ENCODE results near the gene SH2D3A.
"Not testable (repeated sequence)": the region's sequence is repeated elsewhere in the genome, so short reads cannot be mapped to it uniquely, and the experiment has no call there.

GRCh38 chr19:6800160-6800790, 33.0 kb upstream of the SH2D3A start:
- TF ChIP-seq, protein P1, sequence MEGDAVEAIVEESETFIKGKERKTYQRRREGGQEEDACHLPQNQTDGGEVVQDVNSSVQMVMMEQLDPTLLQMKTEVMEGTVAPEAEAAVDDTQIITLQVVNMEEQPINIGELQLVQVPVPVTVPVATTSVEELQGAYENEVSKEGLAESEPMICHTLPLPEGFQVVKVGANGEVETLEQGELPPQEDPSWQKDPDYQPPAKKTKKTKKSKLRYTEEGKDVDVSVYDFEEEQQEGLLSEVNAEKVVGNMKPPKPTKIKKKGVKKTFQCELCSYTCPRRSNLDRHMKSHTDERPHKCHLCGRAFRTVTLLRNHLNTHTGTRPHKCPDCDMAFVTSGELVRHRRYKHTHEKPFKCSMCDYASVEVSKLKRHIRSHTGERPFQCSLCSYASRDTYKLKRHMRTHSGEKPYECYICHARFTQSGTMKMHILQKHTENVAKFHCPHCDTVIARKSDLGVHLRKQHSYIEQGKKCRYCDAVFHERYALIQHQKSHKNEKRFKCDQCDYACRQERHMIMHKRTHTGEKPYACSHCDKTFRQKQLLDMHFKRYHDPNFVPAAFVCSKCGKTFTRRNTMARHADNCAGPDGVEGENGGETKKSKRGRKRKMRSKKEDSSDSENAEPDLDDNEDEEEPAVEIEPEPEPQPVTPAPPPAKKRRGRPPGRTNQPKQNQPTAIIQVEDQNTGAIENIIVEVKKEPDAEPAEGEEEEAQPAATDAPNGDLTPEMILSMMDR (IDR thresholded peaks at IDR 0.05; ENCODE audit: low read length): not testable (repeated sequence)
- TF ChIP-seq EZH2 (IDR thresholded peaks at IDR 0.05; ENCODE audit: borderline replicate concordance, low read length): not testable (repeated sequence)
